Keratinocyte (primary cell): ENCODE measurements around the gene MTUS2. TPM values are rescaled to one million over a fixed set of nuclear protein-coding genes. Genes with fewer than 3 reads are reported as not detected.

ENCODE experiments used
- DNase-seq: peaks from one replicate; pipeline ENCODE4 v3.0.0-alpha.2; 2011; ENCODE audit warnings: low read depth, missing footprints, low spot score
- FAIRE-seq: peaks from 2 replicates; lab custom pipeline; 2011; peaks lifted over from hg19 to GRCh38; lab: Jason Lieb, UNC
- H2AFZ ChIP-seq: 2 replicates; pipeline ENCODE4 v1.6.0; 2012; ENCODE audit warnings: low read length, control low read depth, inconsistent platforms; ENCODE audit not compliant: control insufficient read depth
- H3K27ac ChIP-seq: 2 replicates; pipeline ENCODE4 v1.5.1; 2011; ENCODE audit warnings: low read length; ENCODE audit not compliant: control insufficient read depth, insufficient read depth
- H3K27me3 ChIP-seq: 3 replicates; pipeline ENCODE4 v1.6.0; 2011; ENCODE audit warnings: low read length; ENCODE audit not compliant: control insufficient read depth, insufficient read depth; ENCODE audit errors: extremely low read depth
- H3K36me3 ChIP-seq, 2 experiments: 2 replicates in 1 of 2; 3 replicates in 1 of 2; pipeline ENCODE4 v1.5.1; 2011; ENCODE audit warnings: low read length in 2 of 2, mild to moderate bottlenecking in 1 of 2; ENCODE audit not compliant: control insufficient read depth in 2 of 2, insufficient read depth in 2 of 2; ENCODE audit errors: extremely low read depth in 1 of 2
- H3K4me1 ChIP-seq: 3 replicates; pipeline ENCODE4 v1.5.1; 2011; ENCODE audit warnings: low read length; ENCODE audit not compliant: control insufficient read depth, insufficient read depth; ENCODE audit errors: extremely low read depth
- H3K4me2 ChIP-seq: 3 replicates; pipeline ENCODE4 v1.6.0; 2011; ENCODE audit warnings: low read depth, low read length; ENCODE audit not compliant: control insufficient read depth, insufficient read depth; ENCODE audit errors: extremely low read depth
- H3K4me3 ChIP-seq, 3 experiments: fragments of 200-600 bp in 1 of 3; sonication (generic) in 1 of 3; 2 replicates in 2 of 3; 3 replicates in 1 of 3; pipeline ENCODE4 v1.5.1; 2011 to 2016; ENCODE audit warnings: low read length in 3 of 3, mild to moderate bottlenecking in 3 of 3, control low read depth in 2 of 3, inconsistent platforms in 1 of 3, low read depth in 1 of 3, mixed read lengths in 1 of 3, mixed run types in 1 of 3, moderate library complexity in 1 of 3; ENCODE audit not compliant: control insufficient read depth in 2 of 3, insufficient read depth in 2 of 3; ENCODE audit errors: extremely low read depth in 1 of 3
- H3K79me2 ChIP-seq: 2 replicates; pipeline ENCODE4 v1.6.0; 2012; ENCODE audit warnings: low read length; ENCODE audit not compliant: control insufficient read depth, insufficient read depth
- H3K9ac ChIP-seq: 3 replicates; pipeline ENCODE4 v1.6.0; 2011; ENCODE audit warnings: low read length; ENCODE audit not compliant: control insufficient read depth, insufficient read depth; ENCODE audit errors: extremely low read depth
- H3K9me1 ChIP-seq: 3 replicates; pipeline ENCODE4 v1.6.0; 2011; ENCODE audit warnings: low read length; ENCODE audit not compliant: control insufficient read depth, insufficient read depth; ENCODE audit errors: extremely low read depth
- H3K9me3 ChIP-seq: 2 replicates; pipeline ENCODE4 v1.5.1; 2012; ENCODE audit warnings: low read depth, low read length; ENCODE audit not compliant: control insufficient read depth
- H4K20me1 ChIP-seq: 3 replicates; pipeline ENCODE4 v1.6.0; 2011; ENCODE audit warnings: low read length; ENCODE audit not compliant: control insufficient read depth, insufficient read depth; ENCODE audit errors: extremely low read depth
- CTCF ChIP-seq, 3 experiments: IDR thresholded peaks in 1 of 3; conservative IDR thresholded peaks in 1 of 3; optimal IDR thresholded peaks in 1 of 3; 2 replicates in 2 of 3; 3 replicates in 1 of 3; pipeline versions ENCODE3 to v1.5.1; 2011; ENCODE audit warnings: low read length in 3 of 3, mild to moderate bottlenecking in 3 of 3, moderate library complexity in 2 of 3, control low read depth in 1 of 3, inconsistent platforms in 1 of 3; ENCODE audit not compliant: insufficient read depth in 2 of 3; ENCODE audit errors: extremely low read depth in 1 of 3
- EZH2 ChIP-seq: IDR thresholded peaks from one replicate; pipeline ENCODE4 v1.6.1; 2012; ENCODE audit warnings: inconsistent platforms, mild to moderate bottlenecking, low read length, moderate library complexity
- dilution Hi-C: fragments of 300-500 bp; cut with MboI; formaldehyde crosslinking; loops from one replicate; pipeline ENCODE4 v1.7.0; 2020; ENCODE audit warnings: low sequenced_read_pairs; ENCODE audit not compliant: extremely low pct_ligation_motif_present
- polyA plus RNA-seq, 5 experiments: library from polyadenylated mRNA; depleted of rRNA in 3 of 5; stranded (reverse) in 3 of 5; stranded (forward) in 1 of 5; unstranded in 1 of 5; fragments of >200 nt; gene quantifications; 1 replicate in 1 of 5; 2 replicates in 3 of 5; 3 replicates in 1 of 5; pipeline versions ENCODE4 v1.2.1 to v1.2.3, GENCODE V29; 2011 to 2012; ENCODE audit warnings: missing spikeins in 2 of 5, low read depth in 1 of 5, low replicate concordance in 1 of 5

The MTUS2 gene
- polyA plus RNA-seq, 1 donor (not counting 4 experiments of a cell fraction or from before 2014, with no cell fraction given), result 0.17 TPM

DNA sequence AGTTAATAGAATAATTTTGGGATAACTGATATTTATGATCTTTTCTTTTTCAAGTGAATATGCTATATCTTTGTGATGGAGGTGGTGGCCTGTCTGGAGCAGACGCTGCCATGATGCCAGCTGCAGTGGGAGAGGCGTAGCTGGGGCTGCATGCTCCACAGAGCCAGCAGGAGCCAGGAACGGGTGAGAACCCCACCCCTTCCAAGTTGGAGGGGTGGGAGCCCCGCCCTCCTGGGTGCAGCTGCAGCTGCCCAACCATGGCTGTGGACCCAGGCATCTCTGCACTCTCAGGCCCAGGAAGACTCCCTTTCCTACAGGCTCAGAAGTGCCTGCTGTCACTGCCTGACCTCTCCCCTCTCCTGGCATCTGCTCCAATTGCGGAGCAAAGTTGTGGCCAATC, 402.3 kb downstream of the MTUS2 start:
- Histone ChIP-seq H3K9ac (no peak overlapping the region), H3K36me3 (no peaks in the 10 kb centered on the region), H2AFZ (no peak overlapping the region), H3K9me1 (no peaks in the 10 kb centered on the region), H3K9me3 (peaks cover 3% of the 10 kb centered on the region), H3K4me2 (no peak overlapping the region), H3K4me1 (no peaks in the 10 kb centered on the region), H3K4me3 (no peak overlapping the region), H3K79me2 (no peaks in the 10 kb centered on the region), H4K20me1 (no peaks in the 10 kb centered on the region), H3K27me3 (no peaks in the 10 kb centered on the region), H3K27ac (no peak overlapping the region)
- FAIRE-seq, result no peak
- TF ChIP-seq EZH2 (no peak), CTCF (optimal IDR thresholded peaks at IDR 0.05 in 1 of 3, IDR thresholded peaks at IDR 0.05 in 1 of 3, conservative IDR thresholded peaks at IDR 0.05 in 1 of 3; ENCODE audit: extremely low read depth in 1 of 3, insufficient read depth in 2 of 3, low read length in 3 of 3) (no peak)
- dilution Hi-C loops, result no loop called here
- no peak for DNase-seq

GRCh38 chr13:29224206-29224605, 404.1 kb downstream of the MTUS2 start:
- no peak overlapping the region for H3K4me3 ChIP-seq
- no peak for TF ChIP-seq EZH2
- no peak for TF ChIP-seq CTCF (optimal IDR thresholded peaks at IDR 0.05 in 1 of 3, IDR thresholded peaks at IDR 0.05 in 1 of 3, conservative IDR thresholded peaks at IDR 0.05 in 1 of 3; ENCODE audit: extremely low read depth in 1 of 3, insufficient read depth in 2 of 3, low read length in 3 of 3)
- no peak overlapping the region for H3K9ac ChIP-seq
- no peak overlapping the region for H3K27ac ChIP-seq
- peaks cover 3% of the 10 kb centered on the region for H3K9me3 ChIP-seq
- H4K20me1 ChIP-seq, result no peaks in the 10 kb centered on the region
- no peak overlapping the region for H3K4me2 ChIP-seq
- dilution Hi-C loops, result no loop called here
- no peaks in the 10 kb centered on the region for H3K4me1 ChIP-seq
- no peaks in the 10 kb centered on the region for H3K27me3 ChIP-seq
- no peaks in the 10 kb centered on the region for H3K79me2 ChIP-seq
- no peak overlapping the region for H2AFZ ChIP-seq
- no peaks in the 10 kb centered on the region for H3K36me3 ChIP-seq
- DNase-seq (no peak), FAIRE-seq (no peak)
- H3K9me1 ChIP-seq, result no peaks in the 10 kb centered on the region
